ENCODE data around the gene KCTD2.
"Not testable (repeated sequence)": the region's sequence is repeated elsewhere in the genome, so short reads cannot be mapped to it uniquely, and the experiment has no call there.

DNA sequence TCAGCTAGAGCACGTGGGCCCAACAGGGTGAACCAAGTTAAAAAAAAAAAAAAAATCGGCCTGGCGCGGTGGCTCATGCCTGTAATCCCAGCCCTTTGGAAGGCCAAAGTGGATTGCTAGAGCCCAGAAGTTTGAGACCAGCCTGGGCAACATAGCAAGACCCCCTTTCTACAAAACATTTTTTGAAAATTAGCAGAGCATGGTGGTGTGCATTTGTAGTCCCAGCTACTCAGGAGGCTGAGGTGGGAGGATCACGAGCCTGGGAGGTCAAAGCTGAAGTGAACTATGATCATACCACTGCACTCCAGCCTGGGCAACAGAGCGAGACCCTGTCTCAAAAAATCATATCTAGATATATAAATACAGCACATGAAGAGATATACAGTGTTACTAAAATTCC is 40.9 kb upstream of the KCTD2 start:
- not testable (repeated sequence) for TF ChIP-seq POLR2AphosphoS5 (IDR thresholded peaks at IDR 0.05; ENCODE audit: low read depth, low read length); CTCF (IDR thresholded peaks at IDR 0.05)

All from Panc1 (cell line).